Activated CD4-positive, alpha-beta T cell treated with anti-CD3 and anti-CD28 coated beads, Interleukin-2, Interleukin-6, amounts not matched to agents 100 ng/mL and 50 ng/mL, durations not matched to agents 16 hours and 8 hours (primary cell): ENCODE results near the gene EPN2.

Source experiments
- DNase-seq: peaks from one replicate; pipeline ENCODE4 v3.0.0-alpha.2; 2020

Gene EPN2

DNA sequence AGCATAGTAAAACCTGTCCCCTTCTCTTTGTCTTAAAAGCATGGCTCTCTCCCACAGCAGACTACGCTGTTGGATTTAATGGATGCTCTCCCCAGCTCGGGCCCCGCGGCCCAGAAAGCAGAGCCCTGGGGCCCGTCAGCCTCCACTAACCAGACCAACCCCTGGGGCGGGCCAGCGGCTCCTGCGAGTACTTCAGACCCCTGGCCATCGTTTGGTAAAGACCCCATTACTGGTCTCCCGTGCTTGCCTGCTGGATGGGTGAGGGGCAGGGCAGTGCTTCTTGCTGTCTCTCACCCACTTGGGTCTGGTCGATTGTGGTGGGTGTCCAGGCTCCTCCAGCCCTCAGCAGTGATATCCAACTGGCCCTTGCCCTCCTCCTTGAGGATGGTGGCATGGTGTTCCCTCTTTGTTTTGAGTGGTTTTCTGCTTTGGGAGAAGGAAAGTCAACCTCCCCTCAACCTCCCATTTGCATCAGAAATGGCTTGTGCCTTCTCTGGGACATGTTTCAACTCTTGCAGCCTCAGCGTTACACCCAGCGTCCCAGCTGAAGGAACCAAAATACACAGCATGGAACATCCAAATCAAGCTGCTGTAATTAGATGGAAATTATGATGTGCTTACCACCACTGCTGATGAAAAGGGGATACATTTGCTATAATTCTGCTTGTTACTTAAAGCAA, 76.0 kb downstream of the EPN2 start:
- DNase-seq, result no peak

DNA sequence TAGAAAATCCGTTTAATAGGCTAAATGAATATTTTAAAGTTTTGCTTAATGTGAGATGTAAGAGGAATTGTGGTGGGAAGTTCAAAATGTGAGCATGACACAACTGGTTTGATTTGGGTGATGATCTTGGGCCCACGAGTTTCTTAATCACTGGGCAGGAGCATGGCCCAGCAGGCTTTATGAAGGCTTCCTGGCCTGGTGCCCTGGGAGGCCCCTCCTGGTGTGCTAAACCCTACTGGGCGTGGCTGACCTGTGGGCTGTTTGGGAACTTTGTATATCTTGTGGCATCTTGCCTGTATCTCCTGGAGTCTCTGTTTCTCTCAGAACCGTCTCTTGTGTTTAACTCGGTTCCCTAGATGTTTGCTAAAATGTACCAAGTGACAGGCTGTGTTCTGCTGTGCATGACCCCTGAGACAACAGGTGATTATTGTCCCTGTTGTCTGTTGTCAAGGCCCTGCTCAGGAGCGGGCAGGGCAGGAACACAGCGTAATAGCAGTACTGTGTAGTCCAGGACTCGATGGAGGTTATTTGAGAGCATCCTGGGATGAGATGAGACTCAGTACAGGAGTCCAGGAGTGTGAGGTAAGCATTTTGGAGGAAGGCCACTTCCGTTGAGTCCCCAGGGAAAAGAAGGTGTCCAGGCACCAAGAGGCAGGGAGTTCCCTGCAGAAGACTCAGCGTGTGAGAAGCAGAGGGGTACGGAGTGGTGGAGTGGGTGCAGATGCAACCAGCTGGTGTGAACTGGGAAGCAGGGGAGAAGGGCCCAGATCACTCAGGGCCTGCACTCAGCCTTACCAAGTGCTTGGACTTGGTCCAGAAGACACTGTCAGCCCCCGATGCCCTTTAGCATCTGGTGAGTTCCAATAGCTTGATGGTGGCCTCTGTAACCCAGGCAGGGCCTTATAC, 76.8 kb downstream of the EPN2 start:
- no peak for DNase-seq

DNA sequence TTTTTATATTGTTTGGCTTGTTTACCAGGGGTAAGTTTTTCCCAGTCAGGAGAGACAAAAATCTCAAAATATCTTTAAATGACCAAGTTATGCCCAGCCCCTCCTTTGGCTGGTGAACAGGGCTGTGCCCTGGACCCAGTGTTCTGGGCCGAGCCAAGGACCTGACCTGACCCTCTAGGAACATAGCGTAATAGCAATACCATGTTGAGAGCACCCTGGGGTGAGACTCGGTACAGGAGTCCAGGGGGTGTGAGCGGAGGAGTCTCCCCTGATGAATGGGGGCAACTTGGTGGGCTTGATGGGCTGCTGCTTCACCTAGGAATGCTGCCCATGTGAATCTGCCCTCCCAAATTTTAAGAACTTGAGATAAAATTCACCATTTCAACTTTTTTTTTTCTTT, 77.9 kb downstream of the EPN2 start:
- no peak for DNase-seq

DNA sequence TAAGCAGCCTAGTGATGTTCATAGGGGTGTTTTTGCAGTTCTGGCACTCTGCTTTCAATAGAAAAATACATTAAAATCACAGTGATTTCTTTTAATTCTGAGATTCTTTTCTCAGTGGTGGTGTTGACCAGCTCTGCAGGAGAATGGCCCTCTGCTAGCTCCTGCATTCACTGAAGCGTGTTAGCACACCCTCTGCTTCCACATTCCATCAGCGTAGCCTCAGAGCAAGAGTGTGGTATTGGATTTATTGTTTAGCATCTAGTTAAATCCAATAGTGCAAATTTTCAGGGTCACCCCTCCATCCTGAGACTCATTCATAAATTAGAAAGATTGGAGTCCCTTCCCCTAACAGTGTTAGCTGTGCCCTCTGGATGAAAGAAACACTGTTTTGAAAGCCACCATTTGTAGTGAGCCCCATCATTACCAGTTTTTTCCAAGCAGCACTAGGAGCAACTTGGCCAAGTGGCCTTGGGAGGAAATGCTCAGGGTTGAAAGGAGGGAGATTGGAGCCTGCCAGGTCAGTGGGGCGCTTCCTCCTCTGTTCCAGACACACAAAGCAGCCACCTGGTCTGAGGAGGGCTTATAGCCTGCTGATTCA, 79.7 kb downstream of the EPN2 start:
- no peak for DNase-seq

DNA sequence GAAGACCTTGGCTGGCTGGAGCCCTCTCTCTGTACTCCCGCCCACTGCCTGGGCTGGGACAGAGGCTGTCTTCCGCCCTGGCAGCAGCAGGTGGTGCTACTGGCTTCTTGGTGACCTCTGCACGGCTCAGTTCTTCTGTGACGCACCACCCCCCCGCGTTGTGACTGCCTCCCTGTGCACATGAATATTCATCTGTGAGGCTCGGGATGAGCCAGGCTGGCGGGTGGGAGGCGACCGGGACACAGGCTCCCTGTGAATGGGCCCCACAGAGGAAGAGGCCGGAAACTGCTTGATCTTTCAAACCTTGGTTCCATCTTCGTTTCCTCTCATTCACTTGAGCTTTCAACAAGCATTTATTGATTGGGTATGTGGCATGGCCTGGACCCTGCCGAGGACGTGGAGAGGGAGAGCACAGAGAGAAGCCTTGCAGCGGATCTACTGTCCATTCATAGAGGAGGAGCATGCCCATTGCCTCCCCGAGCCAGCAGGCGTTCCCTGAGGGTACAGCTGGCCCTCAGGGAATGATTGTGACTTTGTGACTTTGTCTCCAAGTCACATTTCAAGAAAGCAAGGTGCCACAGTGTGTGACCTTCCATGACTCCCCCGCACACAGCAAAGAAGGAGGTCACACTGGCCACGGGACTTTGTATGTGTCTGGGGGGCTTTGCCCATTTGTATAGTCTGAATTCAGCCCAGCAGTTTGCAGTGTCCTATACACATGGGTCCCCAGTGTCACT, 80.4 kb downstream of the EPN2 start:
- no peak for DNase-seq

DNA sequence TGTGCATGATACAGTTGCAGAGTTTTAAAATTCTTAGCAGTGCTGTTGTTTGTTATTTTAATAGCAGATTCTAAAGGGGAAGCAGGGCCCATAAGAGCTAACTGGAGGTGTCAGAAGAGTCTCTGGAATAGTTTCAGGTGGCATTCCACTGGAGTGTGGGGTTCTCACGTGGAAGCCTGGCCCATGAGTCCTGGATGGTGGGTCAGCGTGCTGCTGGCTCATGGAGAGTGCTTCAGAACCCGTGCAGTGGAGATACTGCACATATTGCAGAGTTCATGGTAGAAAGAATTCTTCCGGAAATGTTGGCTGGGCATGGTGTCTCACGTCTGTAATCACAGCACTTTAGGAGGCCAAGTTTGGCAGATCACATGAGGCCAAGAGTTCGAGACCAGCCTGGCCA, 81.4 kb downstream of the EPN2 start:
- DNase-seq, result no peak

DNA sequence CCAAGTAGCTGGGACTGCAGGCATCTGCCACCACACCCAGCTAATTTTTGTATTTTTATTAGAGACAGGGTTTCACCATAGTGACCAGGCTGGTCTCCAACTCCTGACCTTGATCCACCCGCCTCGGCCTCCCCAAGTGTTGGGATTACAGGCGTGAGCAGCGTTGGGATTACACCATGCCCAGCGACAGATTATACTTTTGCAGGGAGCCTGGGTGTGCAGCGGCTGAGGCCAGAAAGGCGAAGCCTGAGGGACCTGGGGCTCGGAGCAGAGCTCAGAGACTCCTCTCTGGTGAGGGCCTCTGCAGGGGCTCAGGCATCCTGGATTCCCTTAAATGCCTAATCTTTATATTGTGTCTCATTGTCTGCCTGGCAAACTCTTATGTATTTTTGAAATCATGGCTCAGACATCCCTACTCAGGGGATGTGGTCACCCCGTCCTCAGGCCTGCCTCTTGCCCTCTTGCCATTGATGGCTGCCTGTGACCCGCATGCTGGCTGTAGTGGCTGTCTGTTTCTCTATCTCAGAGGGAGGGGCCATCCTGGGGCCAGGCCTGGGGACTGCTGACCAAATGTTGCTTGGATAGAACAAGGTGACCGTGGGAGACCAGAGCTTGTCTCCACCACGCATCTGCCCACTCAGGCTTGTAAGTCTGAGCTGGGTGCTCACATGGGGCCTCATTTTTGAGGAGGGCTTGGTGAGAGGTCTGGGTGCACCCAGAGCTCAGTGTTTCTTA, 82.8 kb downstream of the EPN2 start:
- DNase-seq, result no peak

DNA sequence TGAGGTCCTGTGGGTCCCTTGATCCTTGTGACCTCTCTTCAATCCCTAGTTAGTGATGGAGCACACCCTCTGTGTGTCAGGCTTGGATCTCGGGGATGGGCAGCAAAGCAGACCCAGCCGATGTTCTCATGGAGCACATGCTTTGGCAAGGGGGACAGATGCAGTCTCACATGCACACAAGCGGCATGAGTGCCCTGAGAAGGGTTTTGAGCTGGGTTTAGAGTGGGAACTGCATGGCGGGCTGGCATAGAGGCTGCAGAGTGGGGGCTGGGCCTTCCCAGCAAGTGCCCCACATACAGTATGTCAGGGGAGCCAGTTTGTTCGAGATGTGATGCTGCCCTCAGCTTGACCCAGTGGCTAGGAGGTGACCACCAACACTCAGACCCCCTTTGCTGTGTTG, 83.7 kb downstream of the EPN2 start:
- no peak for DNase-seq

DNA sequence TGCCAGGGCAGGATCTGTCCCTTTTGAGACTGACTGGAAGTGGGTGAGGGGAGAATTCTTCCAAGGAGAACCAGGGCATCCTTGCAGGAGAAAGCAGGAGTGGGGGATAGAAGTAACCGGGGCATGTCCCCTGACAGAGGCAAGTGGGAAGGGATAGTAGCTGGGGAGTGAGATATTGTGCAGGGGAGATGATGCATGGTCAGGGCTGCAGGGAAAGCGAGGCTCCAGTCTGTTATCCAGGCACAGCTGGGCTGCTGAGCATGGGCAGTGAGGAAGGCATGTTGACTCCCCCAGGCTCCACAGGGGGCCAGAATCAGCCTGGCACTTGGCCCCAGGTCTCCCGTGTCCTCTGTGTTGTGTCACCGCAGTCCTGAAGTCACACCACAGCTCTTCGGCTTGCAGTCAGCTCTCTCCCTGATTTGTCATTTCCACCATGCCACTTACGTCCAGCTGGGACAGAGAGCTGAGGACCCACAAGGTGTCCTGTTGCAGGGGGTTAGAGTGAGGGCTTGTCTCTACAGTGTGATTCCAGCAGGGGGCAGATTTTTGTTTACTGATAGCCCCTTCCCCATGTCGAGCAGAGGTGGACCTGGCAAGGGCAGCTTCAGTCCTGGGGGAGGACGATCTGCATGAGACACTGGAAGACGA, 84.4 kb downstream of the EPN2 start:
- DNase-seq, result no peak

DNA sequence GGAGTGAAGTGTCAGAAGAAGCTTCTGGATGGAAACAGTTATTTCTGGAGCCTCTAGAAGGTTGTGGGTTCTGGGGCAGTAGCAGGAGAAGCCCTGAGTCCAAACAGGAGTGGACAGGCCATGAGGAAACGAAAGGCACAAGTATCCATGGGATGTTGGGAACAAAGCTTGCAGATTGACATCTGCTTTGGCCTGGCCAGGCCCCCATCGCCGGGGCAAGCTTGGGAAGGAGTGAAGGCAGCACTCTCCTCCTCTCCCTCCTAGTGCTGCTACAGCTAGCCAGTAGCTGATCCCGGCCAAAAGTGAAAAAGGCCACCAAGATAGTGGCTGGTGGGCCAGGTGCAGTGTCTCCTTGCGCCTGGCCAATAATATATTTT, 85.0 kb downstream of the EPN2 start:
- DNase-seq, result no peak

DNA sequence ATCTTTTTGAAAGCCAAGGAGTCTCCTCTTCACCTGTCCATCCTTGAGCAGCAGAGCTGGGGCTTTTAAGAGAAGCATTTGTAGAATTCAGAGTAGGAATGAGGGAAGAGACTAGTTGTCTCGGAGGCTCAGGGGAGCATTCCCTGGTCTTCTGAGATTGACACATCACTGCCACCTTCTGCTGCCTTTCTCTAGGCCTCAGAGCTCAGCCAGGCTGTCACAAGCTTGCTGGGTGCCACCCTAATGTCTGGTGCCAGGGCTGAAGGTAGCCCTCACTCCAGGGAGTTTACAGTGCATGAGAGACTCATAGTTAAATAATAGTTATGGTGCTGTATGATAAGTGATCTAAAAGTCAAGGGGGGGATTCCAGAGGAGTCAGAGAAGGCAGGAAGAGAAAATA, 85.7 kb downstream of the EPN2 start:
- DNase-seq, result no peak

DNA sequence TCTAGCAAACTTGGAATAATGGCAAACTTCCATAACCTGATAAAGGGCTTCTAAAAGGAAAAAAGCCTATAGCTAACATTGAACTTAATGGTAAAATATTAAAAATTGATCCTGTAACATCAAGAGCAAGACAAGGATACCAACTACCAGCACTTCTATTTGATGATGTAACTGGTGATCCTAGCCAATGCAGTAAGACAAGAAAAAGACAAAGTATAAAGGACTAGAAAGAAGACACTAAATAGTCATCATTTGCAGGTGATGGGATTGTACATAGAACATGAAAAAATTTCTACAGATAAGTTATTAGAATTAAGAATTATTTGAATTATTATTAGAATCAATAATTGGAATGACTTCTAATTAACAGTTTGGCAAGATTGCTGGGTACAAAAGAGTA, 88.4 kb downstream of the EPN2 start:
- no peak for DNase-seq

DNA sequence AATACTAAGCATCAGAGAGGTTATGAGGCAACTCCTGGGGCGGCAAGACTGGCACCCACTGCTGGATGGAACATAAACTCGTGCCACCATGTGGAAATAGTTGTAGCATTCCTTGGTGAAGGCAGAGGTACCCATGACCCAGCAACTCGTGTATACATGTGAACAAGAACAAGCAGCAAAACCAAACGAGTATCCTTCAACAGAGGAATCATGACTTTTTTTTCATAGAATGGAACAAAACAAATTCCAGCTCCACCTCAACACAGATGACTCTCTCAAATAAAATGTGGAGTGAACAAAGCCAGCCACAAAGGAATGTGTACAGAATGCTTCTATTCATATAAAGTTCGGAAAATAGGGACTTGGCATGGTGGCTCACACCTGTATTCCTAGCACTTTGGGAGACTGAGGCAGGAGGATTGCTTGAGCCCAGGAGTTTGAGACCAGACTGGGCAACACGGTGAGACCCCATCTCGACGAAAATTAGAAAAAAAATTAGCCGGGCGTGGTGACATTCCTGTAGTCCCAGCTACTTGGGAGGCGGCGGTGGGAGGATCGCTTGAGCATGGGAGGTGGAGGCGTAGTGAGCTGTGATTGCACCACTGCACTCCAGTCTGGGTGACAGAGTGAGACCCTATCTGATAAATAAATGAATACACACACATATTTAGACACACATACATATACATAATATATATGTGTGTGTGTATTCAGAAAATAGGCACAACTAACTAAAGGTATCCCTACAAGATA, 90.0 kb downstream of the EPN2 start:
- DNase-seq, result no peak

DNA sequence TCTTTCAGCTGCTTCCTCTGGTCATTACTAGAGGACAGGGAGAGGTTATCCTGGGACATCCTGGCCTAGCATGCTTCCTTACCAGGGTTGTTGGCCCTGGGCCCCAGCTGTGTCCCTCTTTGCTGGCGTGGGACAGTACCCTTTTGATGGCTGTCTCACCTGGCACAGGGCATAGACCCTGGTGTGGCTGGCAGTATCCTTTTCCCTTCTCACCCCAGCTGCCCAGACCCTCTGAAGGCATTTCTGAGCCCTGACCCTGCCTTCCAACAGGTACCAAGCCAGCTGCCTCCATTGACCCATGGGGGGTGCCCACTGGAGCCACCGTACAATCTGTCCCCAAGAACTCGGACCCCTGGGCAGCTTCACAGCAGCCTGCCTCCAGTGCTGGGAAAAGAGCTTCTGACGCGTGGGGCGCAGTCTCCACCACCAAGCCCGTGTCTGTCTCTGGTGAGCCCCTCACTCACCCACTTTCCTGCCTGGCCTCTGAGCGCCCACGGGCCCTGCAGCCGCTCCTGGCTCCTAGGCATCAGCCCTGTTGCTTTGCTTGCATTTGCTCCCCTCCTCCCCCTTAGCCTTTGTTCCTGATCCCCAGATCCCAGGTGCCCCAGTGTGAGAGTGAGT, 91.4 kb downstream of the EPN2 start:
- DNase-seq, result no peak

DNA sequence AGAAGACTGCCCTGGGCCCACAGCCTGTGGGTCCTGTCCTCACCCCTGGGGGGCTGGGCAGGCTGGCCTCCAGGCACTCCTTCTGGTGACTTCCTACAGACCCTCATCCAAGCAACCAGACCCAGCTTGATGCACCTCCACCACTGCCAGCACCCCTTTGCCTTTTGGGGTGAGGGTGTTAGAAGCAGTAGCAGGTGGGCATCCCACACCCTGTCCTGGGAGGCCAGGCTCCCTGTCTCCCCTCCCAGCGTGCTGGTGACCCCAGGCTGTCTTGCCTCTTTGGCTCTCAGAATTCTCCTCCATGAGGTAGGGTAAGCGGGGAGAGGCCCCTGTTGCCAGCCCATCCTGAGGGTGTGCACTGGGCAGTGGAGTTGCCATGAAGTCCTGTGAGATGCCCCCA, 92.0 kb downstream of the EPN2 start:
- no peak for DNase-seq

DNA sequence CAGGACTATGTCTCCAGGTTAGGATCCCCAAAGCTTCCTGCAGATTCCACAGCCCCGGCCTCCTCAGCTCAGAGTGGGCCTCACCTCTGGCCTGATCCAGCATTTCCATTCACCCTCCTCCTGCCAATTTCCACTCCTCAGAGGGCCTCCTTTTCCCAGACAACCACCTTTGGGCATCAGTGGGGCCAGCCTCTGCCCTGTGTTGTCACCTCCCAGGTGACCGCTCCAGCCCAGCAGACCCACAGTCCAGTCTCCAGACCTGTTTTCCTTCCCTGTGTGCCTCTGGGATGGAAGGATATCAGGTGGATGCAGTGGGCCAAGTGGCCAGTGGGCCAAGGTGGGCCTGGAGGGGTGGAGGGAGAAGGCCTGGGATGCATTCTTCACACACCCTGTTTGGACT, 92.7 kb downstream of the EPN2 start:
- no peak for DNase-seq

DNA sequence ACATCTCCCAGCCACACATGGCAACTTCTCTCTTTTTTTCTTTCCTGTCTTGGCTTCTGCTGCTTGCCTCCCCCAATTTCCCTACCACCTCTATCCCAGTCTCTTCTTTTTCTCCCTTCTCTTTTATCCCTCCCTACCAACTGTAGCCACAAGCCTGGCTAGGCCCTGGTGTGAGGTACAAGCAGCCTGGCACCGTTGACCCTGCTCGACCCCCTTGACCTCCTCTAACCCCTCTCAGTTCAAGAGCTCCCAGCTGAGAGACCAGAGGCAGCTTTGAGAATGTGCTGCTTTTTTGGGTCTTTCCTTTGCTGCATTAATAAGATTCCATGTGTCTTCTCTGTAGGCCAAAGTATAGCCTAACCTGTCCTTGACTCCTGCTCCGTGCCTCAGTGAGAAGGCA, 93.1 kb downstream of the EPN2 start:
- DNase-seq, result no peak

DNA sequence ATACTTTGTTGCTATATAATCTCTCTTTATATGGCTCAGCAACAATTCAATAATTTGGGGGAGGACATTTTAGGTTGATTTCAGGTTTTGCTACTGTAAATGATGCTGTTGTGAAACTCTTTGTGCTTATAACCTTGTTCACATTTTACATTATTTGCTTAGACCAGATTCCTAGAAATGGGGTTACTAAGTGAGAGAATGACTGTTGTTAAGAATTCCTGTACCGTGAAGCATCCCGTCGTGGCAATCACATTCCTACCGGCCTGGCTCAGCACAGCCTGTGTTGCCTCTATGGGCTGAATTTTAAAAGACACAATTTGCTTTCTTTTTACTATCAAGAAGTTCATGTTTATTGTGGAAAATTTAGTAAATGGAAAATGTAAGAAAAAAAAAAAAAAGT, 94.0 kb downstream of the EPN2 start:
- DNase-seq, result no peak

DNA sequence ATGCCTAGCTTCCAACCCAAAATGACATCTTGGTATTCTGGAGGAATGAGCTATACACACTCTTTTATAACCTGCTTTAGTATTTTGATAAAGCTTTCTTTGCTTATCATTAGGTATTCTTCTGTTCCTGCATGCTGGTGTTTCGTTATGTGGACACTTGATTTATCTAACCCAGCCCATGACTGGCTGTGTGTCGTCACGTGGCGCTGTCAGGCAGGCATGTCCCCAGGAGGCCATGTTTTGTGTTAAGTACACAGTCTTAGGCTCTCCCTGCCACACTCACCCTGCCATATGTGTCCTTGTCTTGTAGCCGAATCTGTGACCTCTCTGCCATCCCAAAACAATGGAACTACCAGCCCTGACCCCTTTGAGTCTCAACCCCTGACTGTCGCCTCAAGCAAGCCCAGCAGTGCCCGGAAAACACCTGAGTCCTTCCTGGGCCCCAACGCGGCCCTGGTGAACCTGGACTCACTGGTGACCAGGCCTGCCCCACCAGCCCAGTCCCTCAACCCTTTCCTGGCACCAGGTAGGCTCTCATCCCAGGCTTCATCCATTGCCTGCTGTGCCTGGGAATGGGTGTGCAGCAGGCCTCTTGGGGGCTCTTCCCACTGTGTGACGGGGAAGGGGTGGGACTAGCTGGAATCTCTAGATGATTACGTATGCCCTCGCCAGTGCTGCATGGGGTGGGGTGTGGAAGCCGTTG, 94.5 kb downstream of the EPN2 start:
- no peak for DNase-seq
